PC-3 (cell line): Measurements from ENCODE around the gene CASK. TPM values are rescaled to one million over a fixed set of nuclear protein-coding genes. Genes with fewer than 3 reads are reported as not detected.

Experiments
- ATAC-seq: fragments of 200-7000 bp; cut with Tn5 transposase; 2 replicates; pipeline ENCODE4 v1.9.1; 2020; ENCODE audit warnings: mild to moderate bottlenecking, moderate library complexity
- BruUV-seq: library from RNA; stranded (reverse); fragments of 400-500 nt; replicated peaks from 2 replicates; lab custom pipeline; 2021; lab: Mats Ljungman, UMichigan
- CTCF ChIA-PET: fragments of 300-600 bp; sonication (Branson Sonifier 250); formaldehyde crosslinking; loops from one replicate; lab custom pipeline; 2022; ENCODE audit warnings: antibody characterized with exemption; lab: Charles Lee
- POLR2A ChIA-PET: fragments of 300-600 bp; sonication (Branson Sonifier 250); formaldehyde crosslinking; loops from one replicate; lab custom pipeline; 2022; ENCODE audit warnings: antibody characterized with exemption; ENCODE audit not compliant: unreplicated experiment; lab: Charles Lee
- DNase-seq: peaks from one replicate; pipeline ENCODE4 v3.0.0-alpha.2; 2015
- H2AFZ ChIP-seq: fragments of 300-600 bp; sonication (generic); 2 replicates; pipeline ENCODE4 v1.6.0; 2016; ENCODE audit warnings: antibody characterized with exemption, low read length
- H3F3A ChIP-seq: fragments of 300-600 bp; sonication (generic); one replicate; pipeline ENCODE4 v1.6.0; 2017; ENCODE audit warnings: antibody characterized with exemption, low read length, control low read depth, mild to moderate bottlenecking; ENCODE audit not compliant: unreplicated experiment
- H3K27ac ChIP-seq: fragments of 300-600 bp; sonication (generic); 2 replicates; pipeline ENCODE4 v1.5.1; 2016; ENCODE audit warnings: mild to moderate bottlenecking, low read length
- H3K27me3 ChIP-seq: fragments of 300-600 bp; sonication (generic); 2 replicates; pipeline ENCODE4 v1.6.1; 2016; ENCODE audit warnings: low read length, mixed read lengths
- H3K36me3 ChIP-seq: fragments of 300-600 bp; sonication (generic); 2 replicates; pipeline ENCODE4 v1.6.1; 2016; ENCODE audit warnings: low read depth, mixed run types, low read length, mixed read lengths
- H3K4me1 ChIP-seq: fragments of 300-600 bp; sonication (generic); 2 replicates; pipeline ENCODE4 v1.5.1; 2016; ENCODE audit warnings: low read length; ENCODE audit not compliant: insufficient read depth
- H3K4me2 ChIP-seq: fragments of 300-600 bp; sonication (generic); 2 replicates; pipeline ENCODE4 v1.6.0; 2016; ENCODE audit warnings: low read length
- H3K4me3 ChIP-seq: fragments of 300-600 bp; sonication (generic); 2 replicates; pipeline ENCODE4 v1.5.1; 2016; ENCODE audit warnings: mild to moderate bottlenecking, low read length, mixed read lengths
- H3K79me2 ChIP-seq: fragments of 300-600 bp; sonication (generic); 2 replicates; pipeline ENCODE4 v1.6.1; 2017; ENCODE audit warnings: low read length, mixed read lengths
- H3K9ac ChIP-seq: fragments of 300-600 bp; sonication (generic); 2 replicates; pipeline ENCODE4 v1.6.0; 2016; ENCODE audit warnings: mild to moderate bottlenecking, low read length
- H3K9me2 ChIP-seq: fragments of 300-600 bp; sonication (generic); replicated peaks from 2 replicates; pipeline ENCODE4 v1.6.1; 2016; ENCODE audit warnings: mixed run types, low read length, mixed read lengths
- H3K9me3 ChIP-seq: fragments of 300-600 bp; sonication (generic); 2 replicates; pipeline ENCODE4 v1.6.1; 2016; ENCODE audit warnings: low read length, mixed read lengths
- H4K20me1 ChIP-seq: fragments of 300-600 bp; sonication (generic); 2 replicates; pipeline ENCODE4 v1.6.1; 2016; ENCODE audit warnings: low read length, mixed read lengths
- EZH2 ChIP-seq: fragments of 300-600 bp; sonication (generic); IDR thresholded peaks from one replicate; pipeline ENCODE4 v1.6.1; 2017; ENCODE audit warnings: antibody characterized with exemption, mild to moderate bottlenecking, low read length; ENCODE audit not compliant: unreplicated experiment
- EZH2phosphoT487 ChIP-seq: fragments of 300-600 bp; sonication (generic); IDR thresholded peaks from 2 replicates; pipeline ENCODE4 v1.6.1; 2018; ENCODE audit warnings: mild to moderate bottlenecking, antibody characterized with exemption, low read length, borderline replicate concordance
- intact Hi-C: fragments of 100-400 bp; cut with micrococcal nuclease; formaldehyde crosslinking; loops from 2 replicates; pipeline ENCODE4 v1.9.0; 2023
- total RNA-seq: library from RNA; depleted of rRNA; stranded (reverse); fragments of >200 nt; gene quantifications from 2 replicates; pipeline ENCODE4 v1.2.3, GENCODE V29; 2014
- TF ChIP-seq, protein P1 (sequence below): fragments of 300-600 bp; sonication (generic); conservative IDR thresholded peaks from 2 replicates; pipeline ENCODE4 v1.5.1; 2017; ENCODE audit warnings: antibody characterized with exemption, low read depth, mild to moderate bottlenecking, low read length

The CASK gene
- total RNA-seq, 1 experiment from 2014 or later, result 21.4 TPM

DNA sequence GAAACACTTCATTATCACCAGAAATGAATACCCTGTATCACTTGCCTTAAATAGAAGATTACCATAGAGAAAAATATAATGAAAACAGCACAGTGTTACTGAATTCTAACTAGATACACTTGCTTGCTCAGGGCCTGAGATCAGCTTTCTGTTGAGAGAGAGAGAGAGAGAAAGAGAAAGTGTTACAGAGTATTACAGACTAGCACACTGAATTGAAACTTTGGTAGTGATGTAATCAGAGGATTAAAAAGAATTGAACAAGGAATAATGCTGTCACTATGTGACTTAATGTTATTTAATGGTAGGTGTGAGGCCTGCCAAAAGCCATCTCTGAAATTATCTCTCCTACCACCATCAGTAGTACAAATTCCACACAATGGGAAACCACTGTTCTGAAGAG, 35.5 kb upstream of the CASK start:
- no peaks in the 10 kb centered on the region for H3K9me2 ChIP-seq
- H3K27me3 ChIP-seq, result no peaks in the 10 kb centered on the region
- TF ChIP-seq EZH2 (no peak), EZH2phosphoT487 (no peak)
- no peak overlapping the region for H3K4me2 ChIP-seq
- POLR2A ChIA-PET, result no interaction called here
- H3K9ac ChIP-seq, result no peak overlapping the region
- no peak overlapping the region for H2AFZ ChIP-seq
- no peaks in the 10 kb centered on the region for H3K4me1 ChIP-seq
- CTCF ChIA-PET, result no interaction called here
- H3K36me3 ChIP-seq, result no peaks in the 10 kb centered on the region
- H3K79me2 ChIP-seq, result no peaks in the 10 kb centered on the region
- ATAC-seq (no peak), DNase-seq (no peak)
- no TSS peak for BruUV-seq
- H3K27ac ChIP-seq, result no peak overlapping the region
- intact Hi-C loops, result no loop called here
- H3F3A ChIP-seq, result no peaks in the 10 kb centered on the region
- no peak overlapping the region for H3K4me3 ChIP-seq
- H3K9me3 ChIP-seq, result no peaks in the 10 kb centered on the region
- H4K20me1 ChIP-seq, result no peaks in the 10 kb centered on the region

DNA sequence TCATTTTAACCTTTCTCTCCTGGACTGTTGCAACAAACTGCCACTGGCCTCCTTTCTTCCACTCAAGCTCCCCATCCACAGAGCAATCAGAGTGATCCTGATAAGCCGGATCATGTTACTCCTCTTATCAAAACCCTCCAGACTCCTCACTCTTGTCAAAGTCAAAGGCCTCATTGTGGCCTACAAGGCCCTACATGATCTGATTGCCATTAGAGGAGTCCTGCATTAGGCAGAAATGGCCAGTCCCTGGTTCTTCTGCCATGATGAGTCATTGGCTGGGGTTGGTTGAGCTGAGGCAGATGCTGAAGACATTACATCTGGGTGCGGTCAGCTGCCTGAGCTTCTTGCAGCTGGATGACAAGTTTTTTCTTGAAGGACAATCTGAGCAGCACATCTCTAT, 32.7 kb upstream of the CASK start:
- intact Hi-C loops, result no loop called here
- Histone ChIP-seq H3K27me3 (no peaks in the 10 kb centered on the region), H3K9me2 (no peaks in the 10 kb centered on the region), H3K4me2 (no peak overlapping the region), H3K9me3 (no peaks in the 10 kb centered on the region), H3K36me3 (no peaks in the 10 kb centered on the region), H3F3A (no peaks in the 10 kb centered on the region), H3K9ac (no peak overlapping the region), H3K79me2 (no peaks in the 10 kb centered on the region), H2AFZ (no peak overlapping the region), H3K4me1 (no peaks in the 10 kb centered on the region), H3K4me3 (no peak overlapping the region), H4K20me1 (no peaks in the 10 kb centered on the region), H3K27ac (no peak overlapping the region)
- no TSS peak for BruUV-seq
- POLR2A ChIA-PET, result no interaction called here
- ATAC-seq (no peak), DNase-seq (no peak)
- CTCF ChIA-PET, result no interaction called here
- no peak for TF ChIP-seq EZH2
- TF ChIP-seq EZH2phosphoT487, result no peak
- TF ChIP-seq, protein P1, sequence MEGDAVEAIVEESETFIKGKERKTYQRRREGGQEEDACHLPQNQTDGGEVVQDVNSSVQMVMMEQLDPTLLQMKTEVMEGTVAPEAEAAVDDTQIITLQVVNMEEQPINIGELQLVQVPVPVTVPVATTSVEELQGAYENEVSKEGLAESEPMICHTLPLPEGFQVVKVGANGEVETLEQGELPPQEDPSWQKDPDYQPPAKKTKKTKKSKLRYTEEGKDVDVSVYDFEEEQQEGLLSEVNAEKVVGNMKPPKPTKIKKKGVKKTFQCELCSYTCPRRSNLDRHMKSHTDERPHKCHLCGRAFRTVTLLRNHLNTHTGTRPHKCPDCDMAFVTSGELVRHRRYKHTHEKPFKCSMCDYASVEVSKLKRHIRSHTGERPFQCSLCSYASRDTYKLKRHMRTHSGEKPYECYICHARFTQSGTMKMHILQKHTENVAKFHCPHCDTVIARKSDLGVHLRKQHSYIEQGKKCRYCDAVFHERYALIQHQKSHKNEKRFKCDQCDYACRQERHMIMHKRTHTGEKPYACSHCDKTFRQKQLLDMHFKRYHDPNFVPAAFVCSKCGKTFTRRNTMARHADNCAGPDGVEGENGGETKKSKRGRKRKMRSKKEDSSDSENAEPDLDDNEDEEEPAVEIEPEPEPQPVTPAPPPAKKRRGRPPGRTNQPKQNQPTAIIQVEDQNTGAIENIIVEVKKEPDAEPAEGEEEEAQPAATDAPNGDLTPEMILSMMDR, result no peak

DNA sequence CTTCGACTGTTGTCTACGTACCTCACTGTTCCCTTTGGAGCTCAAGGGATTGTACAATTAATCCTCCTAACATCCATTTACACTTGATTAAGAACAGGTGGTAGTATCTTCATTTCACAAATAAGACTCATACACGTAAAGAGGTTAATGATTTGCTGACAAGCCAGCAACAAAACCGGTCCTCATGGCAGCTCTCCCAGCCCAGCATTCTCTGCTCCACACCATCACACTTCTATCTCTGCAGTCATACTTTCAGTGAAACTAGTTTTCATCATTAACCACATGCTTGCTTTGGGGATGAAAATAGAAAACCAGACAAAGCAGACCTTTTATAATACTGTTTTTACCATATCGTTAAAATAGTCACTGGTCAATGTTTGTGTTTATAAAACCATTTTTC, 28.7 kb upstream of the CASK start:
- Histone ChIP-seq H3K27ac (no peak overlapping the region), H3K4me3 (no peak overlapping the region), H3K9ac (no peak overlapping the region), H3K36me3 (no peaks in the 10 kb centered on the region), H3K4me2 (no peak overlapping the region), H3K9me3 (no peaks in the 10 kb centered on the region), H3K27me3 (no peaks in the 10 kb centered on the region), H3K79me2 (no peaks in the 10 kb centered on the region), H4K20me1 (no peaks in the 10 kb centered on the region), H2AFZ (no peak overlapping the region), H3K4me1 (peaks cover 2% of the 10 kb centered on the region; the same call in 1 of the 2 replicates), H3F3A (no peaks in the 10 kb centered on the region), H3K9me2 (no peaks in the 10 kb centered on the region)
- no TSS peak for BruUV-seq
- CTCF ChIA-PET, result no interaction called here
- POLR2A ChIA-PET, result no interaction called here
- TF ChIP-seq EZH2phosphoT487 (no peak), EZH2 (no peak)
- TF ChIP-seq, protein P1, result no peak
- intact Hi-C loops, result no loop called here
- no peak for DNase-seq
- ATAC-seq, result no peak
